Loucy (cell line): ENCODE data around the gene TOMM70.

Experiments used
- H2AFZ ChIP-seq: fragments of 200-600 bp; sonication (generic); 2 replicates; pipeline ENCODE4 v1.6.0; 2016; ENCODE audit warnings: antibody characterized with exemption, mild to moderate bottlenecking, low read length, moderate library complexity
- H3F3A ChIP-seq: fragments of 200-600 bp; 2 replicates; pipeline ENCODE4 v1.6.0; 2016; ENCODE audit warnings: antibody characterized with exemption, low read depth, mild to moderate bottlenecking
- H3K27me3 ChIP-seq: fragments of 200-600 bp; sonication (generic); 2 replicates; pipeline ENCODE4 v1.6.1; 2014; ENCODE audit warnings: low read length, mild to moderate bottlenecking; ENCODE audit not compliant: insufficient read depth, poor library complexity, severe bottlenecking
- H3K36me3 ChIP-seq: fragments of 200-600 bp; sonication (generic); 2 replicates; pipeline ENCODE4 v1.6.1; 2016; ENCODE audit warnings: low read length; ENCODE audit not compliant: insufficient read depth
- H3K4me1 ChIP-seq: fragments of 200-600 bp; sonication (generic); 2 replicates; pipeline ENCODE4 v1.5.1; 2014; ENCODE audit warnings: low read length, mild to moderate bottlenecking; ENCODE audit not compliant: insufficient read depth, poor library complexity, severe bottlenecking
- H3K4me2 ChIP-seq: fragments of 200-600 bp; sonication (generic); 2 replicates; pipeline ENCODE4 v1.6.0; 2014; ENCODE audit warnings: antibody characterized with exemption, low read length, low read depth, mild to moderate bottlenecking; ENCODE audit not compliant: poor library complexity, severe bottlenecking
- H3K4me3 ChIP-seq: fragments of 200-600 bp; sonication (generic); 2 replicates; pipeline ENCODE4 v1.5.1; 2014; ENCODE audit warnings: low read length, mild to moderate bottlenecking, mixed read lengths; ENCODE audit not compliant: poor library complexity, severe bottlenecking
- H3K79me2 ChIP-seq: fragments of 200-600 bp; sonication (generic); 2 replicates; pipeline ENCODE4 v1.6.1; 2014; ENCODE audit warnings: low read length; ENCODE audit not compliant: insufficient read depth
- H3K9ac ChIP-seq: fragments of 200-600 bp; sonication (generic); 2 replicates; pipeline ENCODE4 v1.6.0; 2014; ENCODE audit warnings: mild to moderate bottlenecking, low read depth, low read length, moderate library complexity; ENCODE audit not compliant: poor library complexity, severe bottlenecking
- H3K9me2 ChIP-seq: fragments of 200-600 bp; sonication (generic); replicated peaks from 2 replicates; pipeline ENCODE4 v1.6.1; 2016; ENCODE audit warnings: low read depth, low read length, mixed read lengths
- H3K9me3 ChIP-seq: fragments of 200-600 bp; sonication (generic); 2 replicates; pipeline ENCODE4 v1.6.1; 2014; ENCODE audit warnings: mild to moderate bottlenecking, antibody characterized with exemption, low read length, low read depth; ENCODE audit not compliant: insufficient read depth
- H4K20me1 ChIP-seq: fragments of 200-600 bp; sonication (generic); 2 replicates; pipeline ENCODE4 v1.6.0; 2014; ENCODE audit warnings: antibody characterized with exemption, low read length, mild to moderate bottlenecking; ENCODE audit not compliant: insufficient read depth, poor library complexity, severe bottlenecking
- EZH2phosphoT487 ChIP-seq: fragments of 200-600 bp; IDR thresholded peaks from 2 replicates; pipeline ENCODE4 v1.6.1; 2018; ENCODE audit warnings: antibody characterized with exemption, mild to moderate bottlenecking, moderate library complexity, borderline replicate concordance
- TF ChIP-seq, protein P1 (sequence below): fragments of 200-600 bp; sonication (generic); conservative IDR thresholded peaks from 2 replicates; pipeline ENCODE4 v1.5.1; 2014; ENCODE audit warnings: mild to moderate bottlenecking, antibody characterized with exemption, low read length

TOMM70 gene

DNA sequence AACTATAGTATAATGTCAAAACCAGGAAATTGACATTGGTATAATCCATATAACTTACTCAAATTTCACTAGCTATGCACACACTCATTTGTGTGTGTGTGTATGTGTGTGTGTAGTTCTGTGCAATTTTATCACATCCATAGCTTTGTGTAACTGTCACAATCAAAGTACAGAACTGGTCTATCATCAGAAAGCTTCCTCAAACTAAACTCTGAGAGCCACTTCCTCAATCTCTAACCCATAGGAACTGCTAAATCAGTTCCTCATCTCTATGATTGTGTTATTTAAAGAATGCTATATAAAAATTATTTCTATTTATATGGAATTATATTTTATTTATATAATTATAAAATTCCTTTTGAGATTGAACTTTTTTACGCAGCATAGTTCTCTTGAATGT, 18.5 kb upstream of the TOMM70 start:
- H3F3A ChIP-seq: no peaks in the 10 kb centered on the region
- H3K9me3 ChIP-seq: no peaks in the 10 kb centered on the region
- H3K4me2 ChIP-seq: no peak overlapping the region
- TF ChIP-seq, protein P1, sequence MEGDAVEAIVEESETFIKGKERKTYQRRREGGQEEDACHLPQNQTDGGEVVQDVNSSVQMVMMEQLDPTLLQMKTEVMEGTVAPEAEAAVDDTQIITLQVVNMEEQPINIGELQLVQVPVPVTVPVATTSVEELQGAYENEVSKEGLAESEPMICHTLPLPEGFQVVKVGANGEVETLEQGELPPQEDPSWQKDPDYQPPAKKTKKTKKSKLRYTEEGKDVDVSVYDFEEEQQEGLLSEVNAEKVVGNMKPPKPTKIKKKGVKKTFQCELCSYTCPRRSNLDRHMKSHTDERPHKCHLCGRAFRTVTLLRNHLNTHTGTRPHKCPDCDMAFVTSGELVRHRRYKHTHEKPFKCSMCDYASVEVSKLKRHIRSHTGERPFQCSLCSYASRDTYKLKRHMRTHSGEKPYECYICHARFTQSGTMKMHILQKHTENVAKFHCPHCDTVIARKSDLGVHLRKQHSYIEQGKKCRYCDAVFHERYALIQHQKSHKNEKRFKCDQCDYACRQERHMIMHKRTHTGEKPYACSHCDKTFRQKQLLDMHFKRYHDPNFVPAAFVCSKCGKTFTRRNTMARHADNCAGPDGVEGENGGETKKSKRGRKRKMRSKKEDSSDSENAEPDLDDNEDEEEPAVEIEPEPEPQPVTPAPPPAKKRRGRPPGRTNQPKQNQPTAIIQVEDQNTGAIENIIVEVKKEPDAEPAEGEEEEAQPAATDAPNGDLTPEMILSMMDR: no peak
- TF ChIP-seq EZH2phosphoT487: no peak
- H3K4me3 ChIP-seq: no peak overlapping the region
- no peaks in the 10 kb centered on the region for H4K20me1 ChIP-seq
- no peaks in the 10 kb centered on the region for H3K27me3 ChIP-seq
- peaks cover 15% of the 10 kb centered on the region for H3K4me1 ChIP-seq
- no peak overlapping the region for H3K9ac ChIP-seq
- no peaks in the 10 kb centered on the region for H3K36me3 ChIP-seq
- no peaks in the 10 kb centered on the region for H3K9me2 ChIP-seq
- H2AFZ ChIP-seq: no peak overlapping the region
- no peaks in the 10 kb centered on the region for H3K79me2 ChIP-seq

DNA sequence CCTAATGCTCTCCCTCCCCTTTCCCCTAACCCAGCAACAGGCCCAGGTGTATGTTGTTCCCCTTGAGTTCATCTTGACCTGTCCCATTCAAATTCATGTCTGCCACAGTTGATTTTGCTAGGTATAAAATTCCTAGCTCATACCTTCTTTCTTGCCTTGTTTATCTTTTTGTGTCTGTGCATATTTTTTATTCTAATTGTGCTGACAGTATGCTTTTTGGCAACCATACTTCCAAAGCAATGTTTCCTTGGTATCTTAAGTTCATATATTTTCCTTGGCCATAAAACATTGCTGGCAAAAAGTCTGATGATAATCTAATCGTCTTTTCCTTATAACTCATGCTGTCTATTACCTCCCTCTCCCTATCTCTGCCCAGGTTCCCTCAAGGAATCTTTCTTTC, 16.0 kb upstream of the TOMM70 start:
- TF ChIP-seq, protein P1: no peak
- no peak for TF ChIP-seq EZH2phosphoT487

DNA sequence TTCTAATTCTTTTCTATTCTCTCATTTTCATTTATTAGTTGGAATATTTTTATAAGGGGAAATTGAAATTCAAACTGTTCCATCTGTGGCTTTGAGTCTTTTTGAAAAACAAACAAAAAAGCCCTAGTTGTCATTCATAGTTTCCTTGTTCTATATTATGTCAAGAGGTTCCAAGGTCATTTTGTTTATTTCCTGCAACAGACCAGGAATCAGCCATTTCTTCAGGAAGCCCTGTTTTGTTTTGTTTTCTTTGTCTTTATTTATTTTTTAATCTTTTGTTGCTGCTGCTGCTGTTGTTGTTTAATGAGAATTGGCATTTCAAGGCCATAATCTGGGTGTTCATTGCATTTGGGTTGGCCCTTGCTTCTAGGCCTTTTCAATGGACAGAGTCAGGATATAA, 15.3 kb upstream of the TOMM70 start:
- H3K4me3 ChIP-seq: no peak overlapping the region

More for the DNA sequence above, 16.0 kb upstream of the TOMM70 start:
- peaks cover 17% of the 10 kb centered on the region for H3K4me1 ChIP-seq
- no peaks in the 10 kb centered on the region for H3K36me3 ChIP-seq
- no peak overlapping the region for H3K9ac ChIP-seq
- no peaks in the 10 kb centered on the region for H3K79me2 ChIP-seq
- no peaks in the 10 kb centered on the region for H3K9me2 ChIP-seq
- no peaks in the 10 kb centered on the region for H4K20me1 ChIP-seq
- no peaks in the 10 kb centered on the region for H3K27me3 ChIP-seq
- peaks cover 3% of the 10 kb centered on the region; the same call in 1 of the 2 replicates for H3F3A ChIP-seq
- H3K4me3 ChIP-seq: no peak overlapping the region
- no peak overlapping the region for H2AFZ ChIP-seq
- H3K9me3 ChIP-seq: no peaks in the 10 kb centered on the region
- no peak overlapping the region for H3K4me2 ChIP-seq

More for the DNA sequence above, 15.3 kb upstream of the TOMM70 start:
- Histone ChIP-seq H3K79me2 (peaks cover 2% of the 10 kb centered on the region; the same call in 1 of the 2 replicates), H3K9me2 (no peaks in the 10 kb centered on the region), H4K20me1 (no peaks in the 10 kb centered on the region), H2AFZ (no peak overlapping the region), H3K9me3 (0 out of 2 replicates have a peak, but pooled peaks cover 4% of the 10 kb centered on the region), H3K4me2 (no peak overlapping the region), H3K27me3 (no peaks in the 10 kb centered on the region), H3F3A (peaks cover 3% of the 10 kb centered on the region; the same call in 1 of the 2 replicates), H3K4me1 (peaks cover 17% of the 10 kb centered on the region), H3K36me3 (no peaks in the 10 kb centered on the region), H3K9ac (no peak overlapping the region)
- TF ChIP-seq, protein P1: no peak
- no peak for TF ChIP-seq EZH2phosphoT487
